ENCODE measurements around the gene SAMD14.

The SAMD14 gene

GRCh38 chr17:50096092-50096491 is 33.9 kb downstream of the SAMD14 start:
- DNase-seq (ENCODE audit: low read depth): no peak

- no peak for DNase-seq (ENCODE audit: low read depth)
These were observed 34.3 kb downstream of the SAMD14 start for GRCh38 chr17:50095626-50096037.

GRCh38 chr17:50094753-50095619 is 35.0 kb downstream of the SAMD14 start, which contains the start of gene PDK2:
PDK2 (plus strand) TSS chr17:50095351; CDS start chr17:50095436, 85 bp downstream.
- DNase-seq (ENCODE audit: low read depth): peak; percentile 87

GRCh38 chr17:50094243-50094752 is 35.7 kb downstream of the SAMD14 start:
- DNase-seq (ENCODE audit: low read depth): peak; percentile 67

- DNase-seq (ENCODE audit: low read depth): no peak
These were observed 36.2 kb downstream of the SAMD14 start for GRCh38 chr17:50093807-50094206.

GRCh38 chr17:50093246-50093645 is 36.7 kb downstream of the SAMD14 start:
- no peak for DNase-seq (ENCODE audit: low read depth)

- no peak for DNase-seq (ENCODE audit: low read depth)
These were observed 38.1 kb downstream of the SAMD14 start for GRCh38 chr17:50091918-50092285.

GRCh38 chr17:50090971-50091917 is 38.7 kb downstream of the SAMD14 start:
- DNase-seq (ENCODE audit: low read depth): no peak

- no peak for DNase-seq (ENCODE audit: low read depth)
These were observed 39.9 kb downstream of the SAMD14 start for GRCh38 chr17:50090071-50090470.

GRCh38 chr17:50088952-50089825 is 40.8 kb downstream of the SAMD14 start:
- DNase-seq (ENCODE audit: low read depth): no peak

GRCh38 chr17:50087912-50088405 is 42.0 kb downstream of the SAMD14 start:
- no peak for DNase-seq (ENCODE audit: low read depth)

GRCh38 chr17:50087246-50087911 is 42.6 kb downstream of the SAMD14 start:
- peak; percentile 63 for DNase-seq (ENCODE audit: low read depth)

GRCh38 chr17:50081757-50082156 is 48.2 kb downstream of the SAMD14 start:
- DNase-seq (ENCODE audit: low read depth): no peak

GRCh38 chr17:50080827-50081226 is 49.1 kb downstream of the SAMD14 start:
- DNase-seq (ENCODE audit: low read depth): no peak

GRCh38 chr17:50080096-50080480 is 49.9 kb downstream of the SAMD14 start:
- no peak for DNase-seq (ENCODE audit: low read depth)

- DNase-seq (ENCODE audit: low read depth): no peak
These were observed 50.4 kb downstream of the SAMD14 start for GRCh38 chr17:50079334-50080095.

- no peak for DNase-seq (ENCODE audit: low read depth)
These were observed 51.5 kb downstream of the SAMD14 start for GRCh38 chr17:50078430-50078829.

GRCh38 chr17:50076591-50077235 is 53.2 kb downstream of the SAMD14 start:
- no peak for DNase-seq (ENCODE audit: low read depth)

GRCh38 chr17:50076221-50076590 is 53.8 kb downstream of the SAMD14 start:
- no peak for DNase-seq (ENCODE audit: low read depth)

Data from fibroblast of the conjunctiva (primary cell).